Measurements from ENCODE around the gene RPL28.

RPL28 gene

GRCh38 chr19:55441692-55442321 lies 56.1 kb downstream of the RPL28 start:
- TF ChIP-seq TARDBP (IDR thresholded peaks at IDR 0.05) (no peak), ZNF384 (IDR thresholded peaks at IDR 0.05) (no peak), HDGF (IDR thresholded peaks at IDR 0.05; ENCODE audit: borderline replicate concordance) (no peak)
- CTCF ChIA-PET: interaction anchor here (0.6 kb wide), 1 partner anchor 62 kb away, joined by 3 read pairs; no protein-coding TSS in a partner anchor
- no peak for DNase-seq (ENCODE audit: extremely low spot score)
- POLR2A ChIA-PET: no interaction called here

DNA sequence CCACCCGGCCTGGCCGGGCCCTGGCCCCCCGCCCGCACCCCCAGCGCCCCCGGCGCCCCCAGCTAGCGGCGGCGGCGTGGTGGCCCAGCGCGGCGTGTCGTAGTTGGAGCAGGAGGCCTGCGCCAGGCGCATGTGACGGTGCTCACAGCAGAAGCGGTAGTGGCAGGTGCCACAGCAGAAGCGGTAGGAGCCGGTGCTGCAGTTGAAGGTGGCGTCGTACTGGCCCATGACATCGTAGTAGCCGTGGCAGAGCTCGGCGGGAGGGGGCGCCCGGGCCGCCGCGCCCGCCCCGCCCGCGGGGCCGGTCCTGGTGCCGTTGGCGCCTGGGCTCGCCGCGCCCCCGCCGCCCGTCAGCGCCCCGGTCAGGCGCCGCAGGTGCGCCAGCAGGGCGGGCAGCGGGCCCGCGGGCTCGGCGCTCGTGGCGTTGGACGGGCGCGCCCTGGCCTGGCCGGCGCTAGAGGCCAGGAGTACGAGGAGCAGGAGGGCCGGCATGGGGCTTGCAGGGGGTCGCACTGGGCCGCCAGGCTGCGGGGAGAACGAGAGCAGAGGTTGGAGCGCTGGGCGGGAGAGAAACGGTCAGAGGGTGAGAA lies 56.7 kb downstream of the RPL28 start:
- CTCF ChIA-PET: no interaction called here
- POLR2A ChIA-PET: no interaction called here
- TF ChIP-seq ELF4 (IDR thresholded peaks at IDR 0.05) (no peak), SP1 (IDR thresholded peaks at IDR 0.05) (no peak), PKNOX1 (IDR thresholded peaks at IDR 0.05) (no peak), CTBP1 (IDR thresholded peaks at IDR 0.05; ENCODE audit: borderline replicate concordance) (no peak), BHLHE40 (IDR thresholded peaks at IDR 0.05; ENCODE audit: borderline replicate concordance) (no peak), ZNF384 (IDR thresholded peaks at IDR 0.05) (no peak), TARDBP (IDR thresholded peaks at IDR 0.05) (no peak), LEF1 (IDR thresholded peaks at IDR 0.05; ENCODE audit: borderline replicate concordance) (no peak), ARNT (IDR thresholded peaks at IDR 0.05) (no peak), L3MBTL2 (conservative IDR thresholded peaks at IDR 0.05) (no peak)
- no peak for DNase-seq (ENCODE audit: extremely low spot score)

- TF ChIP-seq CTBP1 (IDR thresholded peaks at IDR 0.05; ENCODE audit: borderline replicate concordance): no peak
- no peak for TF ChIP-seq LEF1 (IDR thresholded peaks at IDR 0.05; ENCODE audit: borderline replicate concordance)
- TF ChIP-seq FOXA1 (IDR thresholded peaks at IDR 0.05): no peak
- TF ChIP-seq L3MBTL2 (conservative IDR thresholded peaks at IDR 0.05): no peak
- no peak for TF ChIP-seq PKNOX1 (IDR thresholded peaks at IDR 0.05)
- TF ChIP-seq NFRKB (IDR thresholded peaks at IDR 0.05): no peak
- no peak for TF ChIP-seq SP1 (IDR thresholded peaks at IDR 0.05)
- TF ChIP-seq SUZ12 (IDR thresholded peaks at IDR 0.05): no peak
- no peak for TF ChIP-seq ARNT (IDR thresholded peaks at IDR 0.05)
- no peak for TF ChIP-seq FOXM1 (IDR thresholded peaks at IDR 0.05; ENCODE audit: borderline replicate concordance)
- POLR2A ChIA-PET: no interaction called here
- no peak for DNase-seq (ENCODE audit: extremely low spot score)
- CTCF ChIA-PET: interaction anchor here (1.3 kb wide), 1 partner anchor 24 kb away, joined by 4 read pairs; no protein-coding TSS in a partner anchor
Observed at GRCh38 chr19:55443045-55443823, 57.5 kb downstream of the RPL28 start, which contains the start of gene SHISA7. SHISA7 (minus strand) TSS chr19:55443300; CDS start chr19:55442863, 437 bp downstream.

GRCh38 chr19:55443824-55444480 lies 58.2 kb downstream of the RPL28 start:
- TF ChIP-seq ARNT (IDR thresholded peaks at IDR 0.05) (no peak), BHLHE40 (IDR thresholded peaks at IDR 0.05; ENCODE audit: borderline replicate concordance) (no peak), ELF4 (IDR thresholded peaks at IDR 0.05) (no peak), SUZ12 (IDR thresholded peaks at IDR 0.05) (no peak), FOXK2 (IDR thresholded peaks at IDR 0.05) (no peak), NFRKB (IDR thresholded peaks at IDR 0.05) (no peak), HDGF (IDR thresholded peaks at IDR 0.05; ENCODE audit: borderline replicate concordance) (no peak), LEF1 (IDR thresholded peaks at IDR 0.05; ENCODE audit: borderline replicate concordance) (no peak), SP1 (IDR thresholded peaks at IDR 0.05) (no peak), CTBP1 (IDR thresholded peaks at IDR 0.05; ENCODE audit: borderline replicate concordance) (no peak), ZNF384 (IDR thresholded peaks at IDR 0.05) (no peak), PKNOX1 (IDR thresholded peaks at IDR 0.05) (no peak), FOXA1 (IDR thresholded peaks at IDR 0.05) (no peak), TARDBP (IDR thresholded peaks at IDR 0.05) (no peak), FOXM1 (IDR thresholded peaks at IDR 0.05; ENCODE audit: borderline replicate concordance) (no peak), L3MBTL2 (conservative IDR thresholded peaks at IDR 0.05) (no peak)
- ChIA-PET POLR2A (no interaction called here), CTCF (interaction anchor here (1.3 kb wide), 1 partner anchor 24 kb away, joined by 4 read pairs; no protein-coding TSS in a partner anchor)
- no peak for DNase-seq (ENCODE audit: extremely low spot score)

DNA sequence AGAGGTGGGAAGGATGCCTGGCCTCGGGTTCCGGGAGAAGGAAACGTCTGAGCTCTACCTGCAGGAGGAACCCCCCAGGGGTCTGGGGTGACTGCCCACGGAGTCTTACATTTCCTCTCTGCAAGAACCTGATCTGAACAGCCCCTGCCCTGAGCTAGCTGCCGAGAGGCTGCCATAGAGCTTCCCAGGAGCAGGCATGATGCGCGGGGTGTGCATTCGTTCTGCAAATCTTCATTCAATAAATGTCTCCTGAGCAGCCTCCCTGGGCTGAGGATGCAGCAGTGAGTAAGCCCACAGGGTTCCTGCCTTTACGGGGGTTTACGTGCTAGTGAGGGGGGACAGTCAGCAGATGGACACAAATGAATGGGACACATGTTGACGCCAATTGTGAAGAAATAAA lies 58.9 kb downstream of the RPL28 start:
- DNase-seq (ENCODE audit: extremely low spot score): no peak
- POLR2A ChIA-PET: no interaction called here
- CTCF ChIA-PET: interaction anchor here (1.0 to 1.3 kb wide), 2 partner anchors 23 kb away, joined by 3 to 4 read pairs; no protein-coding TSS in a partner anchor
- TF ChIP-seq FOXA1 (IDR thresholded peaks at IDR 0.05) (no peak), TARDBP (IDR thresholded peaks at IDR 0.05) (no peak), FOXK2 (IDR thresholded peaks at IDR 0.05) (no peak), SUZ12 (IDR thresholded peaks at IDR 0.05) (no peak), FOXM1 (IDR thresholded peaks at IDR 0.05; ENCODE audit: borderline replicate concordance) (no peak), SP1 (IDR thresholded peaks at IDR 0.05) (no peak), ELF4 (IDR thresholded peaks at IDR 0.05) (no peak), NFRKB (IDR thresholded peaks at IDR 0.05) (no peak)

All from HEK293T (cell line).